CD4-positive, CD25-positive, alpha-beta regulatory T cell (primary cell): Measurements from ENCODE around the gene MRPL24. TPM values are rescaled to one million over a fixed set of nuclear protein-coding genes. Genes with fewer than 3 reads are reported as not detected.

ENCODE experiments used
- ATAC-seq, 2 donors: fragments of 150-1000 bp; cut with Tn5 transposase; one replicate each; pipeline ENCODE4 v1.10.0; 2021; ENCODE audit warnings: low read depth in 2 of 2, moderate number of reproducible peaks in 2 of 2, moderate library complexity in 1 of 2
- DNase-seq, 3 donors: peaks; one replicate each; pipeline versions ENCODE4 v3.0.0 to v3.0.0-alpha.2; 2012 to 2022; ENCODE audit warnings: mixed read lengths in 1 of 3
- H3K27ac ChIP-seq: one replicate; pipeline ENCODE4 v1.7.0; 2013; ENCODE audit warnings: mild to moderate bottlenecking, low read length; ENCODE audit not compliant: insufficient read depth, poor library complexity, severe bottlenecking
- H3K27me3 ChIP-seq: one replicate; pipeline ENCODE4 v1.7.0; 2013; ENCODE audit warnings: low read length; ENCODE audit not compliant: control insufficient read depth, insufficient read depth
- H3K36me3 ChIP-seq: one replicate; pipeline ENCODE4 v1.7.0; 2013; ENCODE audit warnings: mild to moderate bottlenecking, low read length, moderate library complexity; ENCODE audit not compliant: control insufficient read depth, insufficient read depth
- H3K4me1 ChIP-seq: 2 replicates; pipeline ENCODE4 v1.7.0; 2013; ENCODE audit warnings: mild to moderate bottlenecking, low read length; ENCODE audit not compliant: insufficient read depth, control insufficient read depth, poor library complexity, severe bottlenecking
- H3K4me3 ChIP-seq: one replicate; pipeline ENCODE4 v1.7.0; 2013; ENCODE audit warnings: low read depth, mild to moderate bottlenecking, low read length, moderate library complexity
- H3K9me3 ChIP-seq, 2 experiments: 1 replicate in 1 of 2; 2 replicates in 1 of 2; pipeline ENCODE4 v1.7.0; 2013; ENCODE audit warnings: low read length in 2 of 2, mild to moderate bottlenecking in 1 of 2, moderate library complexity in 1 of 2; ENCODE audit not compliant: control insufficient read depth in 2 of 2
- H3K27ac Mint-ChIP-seq, 3 donors: one replicate each; pipeline ENCODE4 v1.8.0; 2020 to 2022; ENCODE audit warnings: mild to moderate bottlenecking in 3 of 3, mixed read lengths in 3 of 3, moderate library complexity in 2 of 3
- H3K27me3 Mint-ChIP-seq: one replicate; pipeline ENCODE4 v1.8.0; 2022; ENCODE audit warnings: mild to moderate bottlenecking, mixed read lengths
- H3K36me3 Mint-ChIP-seq: one replicate; pipeline ENCODE4 v1.8.0; 2020; ENCODE audit warnings: mixed read lengths
- H3K4me1 Mint-ChIP-seq, 4 donors: one replicate each; pipeline ENCODE4 v1.8.0; 2020 to 2022; ENCODE audit warnings: mixed read lengths in 4 of 4, mild to moderate bottlenecking in 1 of 4
- H3K4me3 Mint-ChIP-seq, 4 donors: one replicate each; pipeline ENCODE4 v1.8.0; 2020 to 2022; ENCODE audit warnings: mild to moderate bottlenecking in 4 of 4, mixed read lengths in 4 of 4, moderate library complexity in 3 of 4
- H3K9me3 Mint-ChIP-seq, 7 donors: one replicate each; pipeline ENCODE4 v1.8.0; 2020 to 2022; ENCODE audit warnings: mixed read lengths in 7 of 7, mild to moderate bottlenecking in 3 of 7, moderate library complexity in 2 of 7
- polyA plus RNA-seq, 4 donors: library from polyadenylated mRNA; unstranded; fragments of 300-500 nt; fragmentation: Illumina TruSeq; gene quantifications; one replicate each; pipeline ENCODE4 v1.2.3, GENCODE V29; 2021
- total RNA-seq: library from RNA; stranded (reverse); gene quantifications from one replicate; pipeline ENCODE4 v1.2.3, GENCODE V29; 2022

MRPL24 gene
- total and polyA plus RNA-seq, 5 donors from 2014 or later = 18.2 to 86.4 (median 77.7) TPM

DNA sequence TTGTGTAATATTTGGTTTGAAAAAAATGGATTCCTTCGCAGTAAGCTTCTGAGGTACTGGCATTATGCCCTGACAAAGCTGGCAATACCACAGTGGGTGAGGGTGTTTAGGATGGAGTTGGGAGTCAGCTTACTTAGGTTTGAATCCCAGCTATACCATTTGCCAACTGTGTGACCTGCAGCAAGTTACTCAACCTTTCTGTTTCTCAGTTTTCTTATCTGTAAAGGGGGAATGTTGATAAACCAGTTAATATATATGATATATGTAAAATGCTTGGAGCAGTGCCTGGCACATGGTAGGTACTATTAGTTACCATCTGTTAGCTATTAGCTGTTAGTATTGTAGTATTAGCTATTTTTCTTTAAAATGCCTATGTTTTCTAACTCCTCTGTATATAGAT is 15.5 kb upstream of the MRPL24 start:
- H3K27me3 Mint-ChIP-seq = no peaks in the 10 kb centered on the region
- H3K9me3 Mint-ChIP-seq = no peaks in the 10 kb centered on the region
- peaks cover 4 to 26% (median 17%) of the 10 kb centered on the region in 4 donors for H3K4me1 Mint-ChIP-seq
- no peak overlapping the region for H3K4me3 ChIP-seq
- H3K4me3 Mint-ChIP-seq = no peak overlapping the region
- H3K9me3 ChIP-seq = no peaks in the 10 kb centered on the region
- peaks cover 10% of the 10 kb centered on the region for H3K4me1 ChIP-seq
- H3K27me3 ChIP-seq = no peaks in the 10 kb centered on the region
- peaks cover 4% of the 10 kb centered on the region for H3K36me3 Mint-ChIP-seq
- DNase-seq = no peak
- H3K36me3 ChIP-seq = no peaks in the 10 kb centered on the region
- no peak for ATAC-seq
- no peak overlapping the region for H3K27ac ChIP-seq
- H3K27ac Mint-ChIP-seq = no peak overlapping the region

DNA sequence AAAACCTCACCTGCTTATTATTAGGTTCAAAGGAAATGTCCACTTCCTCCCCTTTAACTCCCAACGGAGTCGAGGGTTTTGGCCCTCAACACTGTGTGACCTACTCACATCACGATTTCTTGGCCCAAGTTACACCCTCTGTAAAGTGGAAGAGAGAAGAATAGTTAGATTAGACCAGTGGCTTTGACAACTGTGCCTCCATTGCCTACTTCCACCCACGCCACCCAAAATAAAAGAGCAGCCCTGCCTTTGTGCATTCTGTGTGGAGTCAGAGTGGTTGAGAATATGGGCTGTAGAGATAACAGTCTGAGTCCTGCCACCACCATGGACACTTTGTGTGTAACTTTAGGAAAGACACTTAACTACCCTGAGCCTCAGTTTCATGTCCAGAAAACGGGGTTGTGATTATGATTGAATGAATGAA is 14.7 kb upstream of the MRPL24 start:
- Mint-ChIP-seq H3K4me3 (peak overlapping the region in 2 of 4 donors; percentile 17 to 44), H3K4me1 (peaks cover 4 to 27% (median 17%) of the 10 kb centered on the region in 4 donors), H3K27ac (peak overlapping the region in 1 of 3 donors; percentile 20), H3K9me3 (no peaks in the 10 kb centered on the region), H3K27me3 (no peaks in the 10 kb centered on the region), H3K36me3 (peaks cover 4% of the 10 kb centered on the region)
- DNase-seq = no peak
- Histone ChIP-seq H3K4me1 (peaks cover 12% of the 10 kb centered on the region), H3K27ac (no peak overlapping the region), H3K27me3 (no peaks in the 10 kb centered on the region), H3K36me3 (no peaks in the 10 kb centered on the region), H3K4me3 (no peak overlapping the region), H3K9me3 (no peaks in the 10 kb centered on the region)
- no peak for ATAC-seq

DNA sequence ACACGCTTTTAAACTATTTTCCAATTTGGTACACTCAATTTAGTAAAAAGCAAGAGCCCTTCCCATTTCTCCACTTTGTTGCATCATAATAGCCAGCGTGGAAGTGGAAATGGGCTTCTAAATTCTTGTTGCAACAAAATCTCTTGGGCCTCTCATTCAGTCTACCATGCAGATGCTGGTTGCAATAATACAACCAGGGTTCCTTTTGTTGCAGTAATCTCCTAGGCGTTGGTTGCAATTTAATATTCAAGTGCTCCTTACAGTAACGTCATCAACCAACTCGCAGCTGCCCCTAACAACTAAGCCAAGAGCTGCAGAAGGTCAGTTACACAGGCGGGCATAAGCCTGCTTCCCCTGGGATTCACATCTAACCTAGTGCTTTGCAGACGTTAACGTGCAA is 13.3 kb upstream of the MRPL24 start:
- H3K36me3 ChIP-seq = no peaks in the 10 kb centered on the region
- Mint-ChIP-seq H3K9me3 (no peaks in the 10 kb centered on the region), H3K27ac (no peak overlapping the region), H3K27me3 (no peaks in the 10 kb centered on the region), H3K4me1 (peaks cover 12 to 36% (median 24%) of the 10 kb centered on the region in 4 donors), H3K36me3 (peaks cover 4% of the 10 kb centered on the region), H3K4me3 (peak overlapping the region in 1 of 4 donors; percentile 93)
- DNase-seq = no peak
- H3K27ac ChIP-seq = no peak overlapping the region
- peaks cover 26% of the 10 kb centered on the region for H3K4me1 ChIP-seq
- H3K4me3 ChIP-seq = no peak overlapping the region
- no peaks in the 10 kb centered on the region for H3K27me3 ChIP-seq
- H3K9me3 ChIP-seq = no peaks in the 10 kb centered on the region
- ATAC-seq = no peak

DNA sequence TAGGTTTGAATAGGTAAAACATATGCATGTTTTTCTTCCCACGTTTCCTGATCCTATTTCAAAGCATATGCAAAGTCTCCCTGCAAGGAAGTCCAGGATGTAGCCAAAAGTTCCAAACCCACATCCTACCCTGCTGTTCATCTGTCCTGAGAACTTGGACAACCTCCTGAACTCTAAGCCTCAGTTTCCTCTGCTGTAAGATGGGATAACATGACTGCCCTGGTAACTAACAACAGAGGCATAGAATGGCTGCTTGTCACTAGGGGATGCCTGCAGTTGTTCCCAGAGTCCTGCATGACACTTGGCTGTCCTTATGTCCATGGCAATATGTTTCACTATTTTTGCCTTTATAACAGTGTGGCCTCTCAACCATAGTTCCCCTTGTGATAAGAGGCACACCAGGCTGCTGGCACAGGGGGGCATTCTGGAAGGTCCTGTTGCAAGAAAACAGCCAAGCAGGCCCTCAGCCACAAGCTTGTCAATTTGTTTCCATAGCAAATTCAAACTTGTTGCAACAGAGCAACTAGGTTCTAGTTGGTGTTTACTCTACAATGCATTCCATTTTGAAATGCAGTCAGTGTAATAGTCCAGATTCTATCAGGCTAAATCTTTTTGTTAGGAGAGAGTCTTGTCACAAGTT is 12.1 kb upstream of the MRPL24 start:
- DNase-seq = no peak
- no peak for ATAC-seq
- peak overlapping the region; percentile 90 for H3K4me3 ChIP-seq
- Mint-ChIP-seq H3K36me3 (no peaks in the 10 kb centered on the region), H3K9me3 (no peaks in the 10 kb centered on the region), H3K27me3 (no peaks in the 10 kb centered on the region), H3K27ac (peak overlapping the region; percentile 82 to 93 (median 92)), H3K4me3 (peak overlapping the region; percentile 93 to 97 (median 94)), H3K4me1 (peaks cover 17 to 49% (median 36%) of the 10 kb centered on the region in 4 donors)
- no peaks in the 10 kb centered on the region for H3K9me3 ChIP-seq
- no peaks in the 10 kb centered on the region for H3K36me3 ChIP-seq
- H3K27ac ChIP-seq = peak overlapping the region; percentile 83
- no peaks in the 10 kb centered on the region for H3K27me3 ChIP-seq
- H3K4me1 ChIP-seq = peaks cover 38% of the 10 kb centered on the region

DNA sequence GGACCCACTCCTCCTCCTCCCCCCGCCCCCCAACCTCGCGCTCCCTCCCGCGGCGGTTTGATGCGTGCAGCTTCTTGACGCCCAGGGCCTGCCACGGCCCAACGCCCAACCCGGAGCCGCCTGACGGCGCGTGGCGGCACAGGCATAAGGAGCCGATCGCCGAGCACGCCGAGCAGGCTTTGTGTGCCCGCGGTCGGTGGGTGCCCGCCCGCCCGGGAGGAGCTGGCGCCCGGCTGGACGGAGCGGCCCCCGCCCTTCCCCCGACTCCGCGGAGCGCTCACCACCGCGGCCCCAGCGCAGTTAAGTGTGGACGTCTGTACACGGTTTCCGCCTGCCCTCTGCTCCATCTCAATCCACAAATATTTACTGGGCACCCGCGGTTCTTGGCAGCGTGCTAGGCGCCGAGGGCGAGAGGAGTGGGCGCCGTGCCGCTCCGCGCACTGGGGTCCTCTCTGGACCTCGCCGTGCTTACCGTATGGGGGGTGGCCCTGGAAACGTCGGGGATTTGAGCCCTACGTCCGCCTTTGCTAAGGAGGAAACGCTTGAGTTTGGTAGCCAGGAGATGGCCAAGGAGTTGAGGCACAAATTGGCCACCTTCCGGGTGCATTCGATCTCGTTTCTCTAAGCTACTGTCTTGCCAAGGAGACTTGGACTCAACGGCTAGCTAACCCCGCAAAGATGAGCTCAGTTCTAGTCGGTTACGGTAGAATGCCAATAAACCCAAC is 11.0 kb upstream of the MRPL24 start:
- peak overlapping the region; percentile 93 to 97 (median 94) for H3K4me3 Mint-ChIP-seq
- H3K4me1 Mint-ChIP-seq = peaks cover 22 to 57% (median 43%) of the 10 kb centered on the region in 4 donors
- DNase-seq (peak; percentile 91 to 98 (median 97)), ATAC-seq (peak; percentile 88 to 91)
- peak overlapping the region; percentile 79 to 93 (median 92) for H3K27ac Mint-ChIP-seq
- Histone ChIP-seq H3K4me3 (peak overlapping the region; percentile 90), H3K36me3 (no peaks in the 10 kb centered on the region), H3K9me3 (no peaks in the 10 kb centered on the region), H3K4me1 (peaks cover 48% of the 10 kb centered on the region), H3K27me3 (no peaks in the 10 kb centered on the region), H3K27ac (peak overlapping the region; percentile 83)
- H3K9me3 Mint-ChIP-seq = no peaks in the 10 kb centered on the region
- H3K27me3 Mint-ChIP-seq = no peaks in the 10 kb centered on the region
- no peaks in the 10 kb centered on the region for H3K36me3 Mint-ChIP-seq

DNA sequence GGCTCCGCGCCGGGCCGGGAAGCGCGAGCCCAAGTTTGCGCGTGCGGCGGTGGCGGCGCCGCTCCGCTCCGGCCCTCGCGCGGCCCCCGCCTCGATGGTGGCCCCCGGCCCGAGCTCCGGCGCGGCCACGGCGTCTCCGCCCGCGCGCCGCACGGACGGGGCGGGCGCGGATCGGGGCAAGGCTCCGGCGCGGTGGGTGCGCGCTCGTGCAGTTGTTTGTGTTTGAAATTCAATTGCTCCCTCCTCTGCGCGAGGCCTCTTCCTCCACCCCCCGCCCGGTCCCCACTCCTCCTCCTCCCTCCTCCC is 10.5 kb upstream of the MRPL24 start, which contains the start of gene HDGF:
HDGF (minus strand) TSS at position 225 of the 306 bp plus-strand sequence. CDS start 246 bp downstream, outside the sequence.
- peaks cover 53% of the 10 kb centered on the region for H3K4me1 ChIP-seq
- H3K4me3 ChIP-seq = peak within 1 kb of the TSS; percentile 90
- H3K27me3 Mint-ChIP-seq = no peaks in the 10 kb centered on the region
- no peak for ATAC-seq
- H3K4me1 Mint-ChIP-seq = peaks cover 22 to 60% (median 43%) of the 10 kb centered on the region in 4 donors
- no peaks in the 10 kb centered on the region for H3K27me3 ChIP-seq
- peak within 1 kb of the TSS; percentile 79 to 97 (median 94) for H3K27ac Mint-ChIP-seq
- peak within 1 kb of the TSS; percentile 93 to 97 (median 94) for H3K4me3 Mint-ChIP-seq
- peak within 1 kb of the TSS; percentile 83 for H3K27ac ChIP-seq
- no peaks in the 10 kb centered on the region for H3K9me3 ChIP-seq
- no peaks in the 10 kb centered on the region for H3K9me3 Mint-ChIP-seq
- no peaks in the 10 kb centered on the region for H3K36me3 ChIP-seq
- no peaks in the 10 kb centered on the region for H3K36me3 Mint-ChIP-seq
- no peak for DNase-seq

DNA sequence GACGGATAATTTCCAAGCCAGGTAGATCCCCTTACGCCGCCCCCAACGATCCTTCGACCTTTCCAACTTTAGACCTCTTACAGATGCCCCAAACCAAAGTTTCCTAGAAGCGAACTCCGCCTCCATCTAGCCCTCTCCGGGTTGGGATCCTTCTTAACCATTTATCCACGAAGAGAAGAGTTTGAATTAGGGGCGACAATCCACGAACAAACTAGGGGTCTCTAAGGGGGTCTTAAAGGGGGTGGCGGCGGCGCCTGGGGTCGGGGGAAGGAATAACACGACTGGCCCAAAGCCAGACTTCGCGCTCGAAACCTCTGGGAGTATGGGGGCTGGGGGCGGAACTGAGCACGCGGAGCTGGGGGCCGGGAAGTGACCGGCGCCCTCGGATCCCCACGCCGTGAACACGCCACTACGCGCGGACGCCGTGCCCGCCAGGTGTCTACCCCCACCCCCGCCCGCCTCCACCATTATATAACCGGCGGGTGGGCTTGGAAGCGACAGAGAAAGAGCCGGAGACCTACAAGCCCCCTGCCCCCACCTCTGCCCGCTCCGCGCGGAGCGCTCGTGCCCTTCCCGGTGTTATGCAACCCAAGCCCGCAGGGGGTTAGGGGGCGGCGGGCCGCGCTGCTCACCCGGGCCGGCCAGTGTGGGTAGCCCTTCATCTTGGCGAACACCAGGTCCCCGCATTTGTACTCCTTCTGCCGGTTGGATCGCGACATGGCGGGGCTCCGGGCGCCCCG is 10.0 kb upstream of the MRPL24 start:
- Histone ChIP-seq H3K9me3 (no peaks in the 10 kb centered on the region), H3K27ac (peak overlapping the region; percentile 83), H3K27me3 (no peaks in the 10 kb centered on the region), H3K36me3 (no peaks in the 10 kb centered on the region), H3K4me1 (peaks cover 58% of the 10 kb centered on the region), H3K4me3 (peak overlapping the region; percentile 89)
- DNase-seq (peak; percentile 39 to 46 (median 44)), ATAC-seq (peak; percentile 12 to 18)
- no peaks in the 10 kb centered on the region for H3K27me3 Mint-ChIP-seq
- H3K9me3 Mint-ChIP-seq = no peaks in the 10 kb centered on the region
- peaks cover 2% of the 10 kb centered on the region for H3K36me3 Mint-ChIP-seq
- peak overlapping the region; percentile 76 to 97 (median 94) for H3K27ac Mint-ChIP-seq
- peak overlapping the region; percentile 93 to 96 (median 93) for H3K4me3 Mint-ChIP-seq
- peaks cover 22 to 65% (median 47%) of the 10 kb centered on the region in 4 donors for H3K4me1 Mint-ChIP-seq
